Esophagus squamous epithelium (tissue), 4 donors: ENCODE data around the gene ITGB2.

Source experiments
- POLR2A ChIP-seq, 4 donors: fragments of 450-650 bp; IDR thresholded peaks; one replicate each; pipeline ENCODE4 v1.6.1; 2017; ENCODE audit warnings: antibody characterized with exemption in 4 of 4, mild to moderate bottlenecking in 4 of 4, moderate library complexity in 3 of 4
- TF ChIP-seq, protein P1 (sequence below), 6 experiments: fragments of 450-650 bp in 4 of 6; fragments of 200-600 bp in 2 of 6; sonication (generic) in 2 of 6; IDR thresholded peaks; one replicate each; pipeline ENCODE4 v1.5.1; 2016 to 2019; ENCODE audit warnings: antibody characterized with exemption in 6 of 6, mild to moderate bottlenecking in 4 of 6, moderate library complexity in 4 of 6

DNA sequence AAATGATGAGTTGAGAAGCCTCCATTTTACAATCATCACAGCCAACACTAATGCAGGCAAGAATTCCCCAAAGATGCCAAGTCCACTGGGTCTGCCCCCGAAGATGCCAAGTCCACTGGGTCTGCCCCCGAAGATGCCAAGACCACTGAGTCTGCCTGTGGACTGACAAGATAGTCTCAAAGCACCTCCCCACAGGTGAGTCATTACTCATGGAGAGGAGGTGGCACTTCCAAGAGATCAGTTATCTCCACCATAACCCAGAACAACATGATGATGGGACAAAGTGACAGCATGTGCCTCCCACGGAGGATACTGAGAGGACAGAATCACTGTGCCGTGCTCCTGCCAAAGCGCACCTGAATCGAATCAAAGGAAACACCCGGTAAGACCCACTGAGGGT, 52.0 kb downstream of the ITGB2 start:
- no peak for TF ChIP-seq POLR2A (IDR thresholded peaks at IDR 0.05)
- TF ChIP-seq, protein P1, sequence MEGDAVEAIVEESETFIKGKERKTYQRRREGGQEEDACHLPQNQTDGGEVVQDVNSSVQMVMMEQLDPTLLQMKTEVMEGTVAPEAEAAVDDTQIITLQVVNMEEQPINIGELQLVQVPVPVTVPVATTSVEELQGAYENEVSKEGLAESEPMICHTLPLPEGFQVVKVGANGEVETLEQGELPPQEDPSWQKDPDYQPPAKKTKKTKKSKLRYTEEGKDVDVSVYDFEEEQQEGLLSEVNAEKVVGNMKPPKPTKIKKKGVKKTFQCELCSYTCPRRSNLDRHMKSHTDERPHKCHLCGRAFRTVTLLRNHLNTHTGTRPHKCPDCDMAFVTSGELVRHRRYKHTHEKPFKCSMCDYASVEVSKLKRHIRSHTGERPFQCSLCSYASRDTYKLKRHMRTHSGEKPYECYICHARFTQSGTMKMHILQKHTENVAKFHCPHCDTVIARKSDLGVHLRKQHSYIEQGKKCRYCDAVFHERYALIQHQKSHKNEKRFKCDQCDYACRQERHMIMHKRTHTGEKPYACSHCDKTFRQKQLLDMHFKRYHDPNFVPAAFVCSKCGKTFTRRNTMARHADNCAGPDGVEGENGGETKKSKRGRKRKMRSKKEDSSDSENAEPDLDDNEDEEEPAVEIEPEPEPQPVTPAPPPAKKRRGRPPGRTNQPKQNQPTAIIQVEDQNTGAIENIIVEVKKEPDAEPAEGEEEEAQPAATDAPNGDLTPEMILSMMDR (IDR thresholded peaks at IDR 0.05) = no peak
